ES-I3 (cell line): Measurements from ENCODE around the gene CTDSP1.

Experiments used
- H3K36me3 ChIP-seq: 2 replicates; pipeline ENCODE4 v1.6.1; 2013; ENCODE audit warnings: mild to moderate bottlenecking, low read length, control low read depth, moderate library complexity; ENCODE audit not compliant: insufficient read depth
- H3K4me1 ChIP-seq: 2 replicates; pipeline ENCODE4 v1.6.1; 2013; ENCODE audit warnings: mild to moderate bottlenecking, control low read depth, low read length; ENCODE audit not compliant: insufficient read depth
- H3K9ac ChIP-seq: 2 replicates; pipeline ENCODE4 v1.6.1; 2013; ENCODE audit warnings: low read depth, mild to moderate bottlenecking, low read length, moderate library complexity
- H3K9me3 ChIP-seq: 2 replicates; pipeline ENCODE4 v1.6.1; 2013; ENCODE audit warnings: mild to moderate bottlenecking, low read length, moderate library complexity; ENCODE audit not compliant: control insufficient read depth, insufficient read depth

Gene CTDSP1

DNA sequence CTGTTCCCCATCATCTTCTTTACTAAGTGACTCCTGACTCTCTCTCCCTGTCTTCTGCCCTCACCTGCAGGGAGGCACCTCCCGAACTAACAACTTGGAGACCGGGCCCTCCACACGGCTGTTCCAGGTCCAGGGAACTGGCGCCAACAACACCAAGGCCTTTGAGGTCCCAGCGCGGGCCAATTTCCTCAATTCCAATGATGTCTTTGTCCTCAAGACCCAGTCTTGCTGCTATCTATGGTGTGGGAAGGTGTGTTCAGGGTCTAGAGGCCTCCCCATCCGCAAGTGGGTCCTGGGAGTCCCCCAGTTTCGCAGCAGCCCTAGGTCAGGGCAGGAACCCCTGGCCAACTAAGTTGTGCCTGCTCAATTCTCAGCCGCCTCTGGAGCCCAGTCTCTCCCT is 34.8 kb downstream of the CTDSP1 start:
- no peak overlapping the region for H3K9ac ChIP-seq
- H3K36me3 ChIP-seq = no peaks in the 10 kb centered on the region
- no peaks in the 10 kb centered on the region for H3K9me3 ChIP-seq
- peaks cover 2% of the 10 kb centered on the region; the same call in 1 of the 2 replicates for H3K4me1 ChIP-seq

DNA sequence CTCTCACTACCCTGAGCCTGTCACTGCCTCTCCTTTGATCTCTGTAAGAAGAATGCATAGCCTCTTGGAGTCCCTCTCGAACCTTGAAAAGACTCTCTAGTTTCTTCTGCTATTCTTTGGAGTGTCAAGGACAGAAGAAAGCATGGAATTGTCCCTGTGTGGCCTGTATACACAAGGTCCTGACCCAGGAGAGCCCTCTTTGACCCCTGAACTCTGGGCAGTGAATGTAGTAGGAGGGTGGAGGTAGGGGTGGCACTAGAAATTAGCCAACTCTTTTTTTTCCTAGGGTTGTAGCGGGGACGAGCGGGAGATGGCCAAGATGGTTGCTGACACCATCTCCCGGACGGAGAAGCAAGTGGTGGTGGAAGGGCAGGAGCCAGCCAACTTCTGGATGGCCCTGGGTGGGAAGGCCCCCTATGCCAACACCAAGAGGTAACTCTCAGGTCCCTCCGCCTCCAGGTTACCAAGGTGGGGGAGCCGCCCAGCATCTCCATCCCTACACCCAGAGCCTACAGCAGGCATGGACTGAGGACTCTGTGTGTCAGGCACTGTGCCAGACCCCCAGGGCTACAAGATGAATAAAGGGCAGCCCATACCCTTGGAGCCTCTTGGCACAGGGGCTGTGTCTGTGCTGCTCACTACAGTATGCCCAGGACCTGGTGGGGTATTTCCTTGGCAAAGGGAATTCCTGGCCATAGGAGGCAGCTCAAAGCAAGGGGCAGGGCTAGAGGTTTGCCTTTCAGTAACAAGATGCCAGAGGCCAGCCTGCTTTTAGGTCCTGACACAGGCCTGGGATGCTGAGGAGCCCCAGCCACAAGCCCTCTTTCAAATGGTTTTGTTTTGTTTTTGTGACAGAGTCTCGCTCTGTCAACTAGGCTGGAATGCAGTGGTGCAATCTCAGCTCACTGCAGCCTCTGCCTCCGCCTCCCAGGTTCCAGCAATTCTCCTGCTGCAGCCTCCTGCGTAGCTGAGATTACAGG is 35.6 kb downstream of the CTDSP1 start:
- Histone ChIP-seq H3K9me3 (no peaks in the 10 kb centered on the region), H3K4me1 (peaks cover 2% of the 10 kb centered on the region; the same call in 1 of the 2 replicates), H3K9ac (no peak overlapping the region), H3K36me3 (no peaks in the 10 kb centered on the region)

DNA sequence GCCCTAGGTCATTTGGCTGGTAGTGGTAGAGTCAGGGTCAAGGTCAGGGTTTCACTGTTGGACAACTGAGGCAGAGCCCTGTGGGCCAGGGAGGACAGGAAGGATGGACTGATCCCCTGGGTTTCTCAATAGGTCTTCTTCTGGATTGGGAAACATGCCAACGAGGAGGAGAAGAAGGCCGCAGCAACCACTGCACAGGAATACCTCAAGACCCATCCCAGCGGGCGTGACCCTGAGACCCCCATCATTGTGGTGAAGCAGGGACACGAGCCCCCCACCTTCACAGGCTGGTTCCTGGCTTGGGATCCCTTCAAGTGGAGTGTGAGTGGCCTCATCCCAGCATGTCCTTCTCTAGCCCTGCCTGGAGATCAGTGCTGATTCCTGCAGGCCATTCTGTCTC is 37.3 kb downstream of the CTDSP1 start:
- peaks cover 2% of the 10 kb centered on the region; the same call in 1 of the 2 replicates for H3K4me1 ChIP-seq
- H3K9me3 ChIP-seq = no peaks in the 10 kb centered on the region
- H3K9ac ChIP-seq = no peak overlapping the region
- H3K36me3 ChIP-seq = no peaks in the 10 kb centered on the region

DNA sequence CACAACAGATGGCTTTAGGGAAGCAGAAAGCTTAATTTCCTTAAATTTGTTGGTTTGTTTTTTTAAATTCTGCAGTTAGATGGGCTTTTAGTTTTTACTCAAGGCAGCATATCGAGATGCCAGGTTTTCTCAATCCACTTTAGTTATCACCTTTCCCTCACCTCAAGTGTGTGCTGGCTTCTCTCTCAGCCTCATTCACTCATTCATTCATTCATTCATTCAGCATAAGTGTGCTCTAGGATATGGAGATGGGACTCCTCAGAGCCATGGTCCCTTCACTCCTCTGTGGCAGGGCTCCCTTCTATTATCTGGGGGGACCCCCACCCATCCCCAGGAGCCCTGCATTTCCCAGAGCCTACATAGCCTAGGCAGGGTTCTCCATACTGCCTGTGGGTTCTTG is 38.3 kb downstream of the CTDSP1 start:
- Histone ChIP-seq H3K9me3 (no peaks in the 10 kb centered on the region), H3K9ac (no peak overlapping the region), H3K4me1 (peaks cover 2% of the 10 kb centered on the region; the same call in 1 of the 2 replicates), H3K36me3 (no peaks in the 10 kb centered on the region)

DNA sequence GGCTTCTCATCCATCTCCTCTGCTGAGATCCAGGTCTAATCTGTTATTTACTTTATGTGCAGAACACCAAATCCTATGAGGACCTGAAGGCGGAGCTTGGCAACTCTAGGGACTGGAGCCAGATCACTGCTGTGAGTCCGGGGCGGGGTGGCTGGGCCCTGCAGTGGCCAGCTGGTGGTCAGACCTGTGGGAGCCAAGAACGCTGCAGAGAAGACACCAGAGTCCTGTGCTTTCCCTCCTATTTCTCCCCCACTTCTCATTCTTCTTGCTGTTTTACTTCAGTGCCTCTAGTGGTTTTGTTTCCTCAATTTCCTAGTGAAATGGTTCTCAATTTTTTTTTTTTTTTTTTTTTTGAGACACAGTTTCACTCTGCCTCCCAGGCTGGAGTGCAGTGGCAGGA is 38.9 kb downstream of the CTDSP1 start:
- Histone ChIP-seq H3K9ac (no peak overlapping the region), H3K36me3 (no peaks in the 10 kb centered on the region), H3K9me3 (no peaks in the 10 kb centered on the region), H3K4me1 (peaks cover 2% of the 10 kb centered on the region; the same call in 1 of the 2 replicates)

DNA sequence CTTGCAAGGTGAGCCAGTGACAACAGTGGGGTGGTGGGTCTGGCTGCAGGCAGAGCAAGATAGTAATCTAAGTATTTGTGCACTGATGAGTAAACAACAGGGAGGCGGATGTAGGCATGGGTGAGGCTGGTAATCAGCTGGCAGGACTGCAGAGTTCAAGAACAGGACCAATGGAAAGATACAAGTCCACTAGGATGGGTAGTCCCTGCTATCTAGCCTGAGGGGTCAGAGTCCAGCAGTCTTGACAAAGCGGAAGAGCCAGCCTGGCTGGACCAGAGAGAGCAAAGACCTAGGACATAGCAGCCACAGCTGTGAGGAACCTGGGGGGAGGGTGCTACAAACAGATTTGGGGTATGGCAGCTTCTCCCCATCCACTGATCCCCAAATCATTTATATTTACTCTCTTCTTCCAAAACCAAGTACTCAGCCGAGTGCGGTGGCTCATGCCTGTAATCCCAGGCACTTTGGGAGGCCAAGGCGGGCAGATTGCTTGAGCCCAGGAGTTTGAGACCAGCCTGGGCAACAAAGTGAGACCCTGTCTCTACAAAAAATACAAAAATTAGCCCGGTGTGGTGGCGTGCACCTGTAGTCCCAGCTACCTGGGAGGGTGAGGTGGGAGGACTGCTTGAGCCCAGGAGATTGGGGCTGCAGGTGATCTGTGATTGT is 45.2 kb downstream of the CTDSP1 start:
- peaks cover 6% of the 10 kb centered on the region for H3K4me1 ChIP-seq
- H3K36me3 ChIP-seq = peaks cover 6% of the 10 kb centered on the region; the same call in 1 of the 2 replicates
- H3K9ac ChIP-seq = no peak overlapping the region
- no peaks in the 10 kb centered on the region for H3K9me3 ChIP-seq

DNA sequence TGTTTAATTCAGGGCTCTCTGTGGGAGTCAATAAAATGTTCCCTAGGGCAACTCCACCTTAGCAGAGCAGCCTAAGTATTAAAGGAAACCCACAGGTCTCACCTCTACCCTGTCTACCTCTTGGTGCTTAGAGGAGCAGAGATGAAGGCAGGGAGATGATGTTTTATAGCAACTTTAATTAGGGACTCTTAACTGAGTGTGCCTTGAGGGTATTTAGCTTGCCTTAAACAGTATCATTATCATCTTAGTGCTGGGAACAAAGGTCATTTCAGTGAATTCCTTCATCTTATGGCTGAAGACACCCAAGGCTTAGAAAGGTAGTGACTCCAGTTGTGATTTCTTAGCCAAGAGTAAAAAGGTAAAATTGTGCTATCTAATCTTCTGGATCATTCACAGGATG is 45.9 kb downstream of the CTDSP1 start:
- no peak overlapping the region for H3K9ac ChIP-seq
- H3K9me3 ChIP-seq = no peaks in the 10 kb centered on the region
- peaks cover 6% of the 10 kb centered on the region; the same call in 1 of the 2 replicates for H3K36me3 ChIP-seq
- peaks cover 6% of the 10 kb centered on the region for H3K4me1 ChIP-seq

DNA sequence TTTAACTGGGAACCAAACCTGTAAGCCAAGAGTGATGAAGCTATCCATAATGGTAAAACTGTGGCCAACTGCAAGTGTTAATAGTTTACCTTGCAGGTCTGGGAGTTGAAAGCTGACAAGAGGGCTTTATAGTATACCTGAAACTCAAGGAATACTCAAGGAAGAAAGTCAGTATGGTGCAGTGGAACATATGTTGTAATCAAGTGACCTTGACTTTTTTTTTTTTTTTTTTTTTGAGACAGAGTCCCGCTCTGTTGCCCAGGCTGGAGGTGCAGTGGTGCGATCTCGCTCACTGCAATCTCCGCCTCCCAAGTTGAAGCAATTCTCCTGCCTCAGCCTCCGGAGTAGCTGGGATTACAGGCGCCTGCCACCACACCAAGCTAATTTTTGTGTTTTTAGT is 46.9 kb downstream of the CTDSP1 start:
- Histone ChIP-seq H3K4me1 (peaks cover 6% of the 10 kb centered on the region), H3K9me3 (no peaks in the 10 kb centered on the region), H3K9ac (no peak overlapping the region), H3K36me3 (peaks cover 6% of the 10 kb centered on the region; the same call in 1 of the 2 replicates)

DNA sequence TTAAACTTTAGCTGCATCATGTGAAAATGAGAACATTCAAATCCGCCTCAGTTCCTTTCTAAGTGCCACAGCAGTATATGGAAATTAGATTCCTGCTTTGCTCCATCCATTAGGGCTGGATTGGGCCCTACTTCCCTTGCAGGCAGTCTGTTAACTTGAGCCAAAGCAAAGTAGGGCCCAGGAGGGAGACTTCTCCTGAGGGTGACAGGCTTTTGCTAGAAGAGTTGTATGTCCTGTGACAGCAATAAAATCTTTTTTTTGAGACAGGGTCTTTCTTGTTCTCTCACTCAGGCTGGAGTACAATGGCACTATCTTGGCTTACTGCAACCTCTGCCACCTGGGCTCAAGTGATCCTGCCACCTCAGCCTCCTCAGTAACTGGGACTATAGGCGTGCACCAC is 47.4 kb downstream of the CTDSP1 start:
- Histone ChIP-seq H3K4me1 (peaks cover 6% of the 10 kb centered on the region), H3K9ac (no peak overlapping the region), H3K36me3 (peaks cover 6% of the 10 kb centered on the region; the same call in 1 of the 2 replicates), H3K9me3 (no peaks in the 10 kb centered on the region)

DNA sequence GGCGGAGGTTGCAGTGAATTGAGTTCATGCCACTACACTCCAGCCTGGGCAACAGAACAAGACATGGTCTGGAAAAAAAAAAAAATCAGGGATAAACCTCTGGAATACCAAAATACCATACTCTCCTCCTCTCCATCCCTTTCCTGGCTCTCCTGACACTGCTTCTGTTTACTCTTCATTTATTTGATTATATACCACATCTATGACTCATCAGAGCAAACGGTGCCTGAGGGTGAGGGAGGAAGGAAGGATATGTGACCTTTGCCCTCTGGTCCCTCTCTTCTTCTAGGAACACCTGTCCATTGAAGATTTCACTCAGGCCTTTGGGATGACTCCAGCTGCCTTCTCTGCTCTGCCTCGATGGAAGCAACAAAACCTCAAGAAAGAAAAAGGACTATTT is 49.3 kb downstream of the CTDSP1 start:
- Histone ChIP-seq H3K4me1 (peaks cover 6% of the 10 kb centered on the region), H3K9ac (no peak overlapping the region), H3K9me3 (no peaks in the 10 kb centered on the region), H3K36me3 (peaks cover 6% of the 10 kb centered on the region; the same call in 1 of the 2 replicates)

DNA sequence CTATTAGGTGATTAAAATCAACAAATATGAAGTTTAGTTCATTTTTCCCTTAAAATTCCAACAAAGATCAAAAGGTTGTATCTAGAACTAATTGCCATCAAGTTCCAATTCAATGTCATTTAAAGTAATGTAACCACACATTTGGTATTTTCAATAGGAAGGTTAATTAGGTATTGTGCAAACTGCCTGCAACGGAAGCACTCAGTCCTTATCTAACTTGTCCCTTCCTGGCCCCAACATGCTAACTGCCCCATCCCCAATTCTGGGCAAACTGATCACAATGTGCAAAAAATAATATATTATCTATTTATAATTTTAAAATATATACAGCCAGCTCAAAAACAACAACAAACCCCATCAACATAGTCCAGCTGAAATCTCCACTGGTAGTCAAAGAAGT is 52.4 kb downstream of the CTDSP1 start:
- peaks cover 16% of the 10 kb centered on the region for H3K36me3 ChIP-seq
- H3K4me1 ChIP-seq = peaks cover 6% of the 10 kb centered on the region
- no peaks in the 10 kb centered on the region for H3K9me3 ChIP-seq
- no peak overlapping the region for H3K9ac ChIP-seq
